ENCODE data around the gene ELMO1.

ELMO1 gene

GRCh38 chr7:36871355-36871738 lies 577.3 kb downstream of the ELMO1 start:
- DNase-seq (ENCODE audit: low read depth): no peak

DNA sequence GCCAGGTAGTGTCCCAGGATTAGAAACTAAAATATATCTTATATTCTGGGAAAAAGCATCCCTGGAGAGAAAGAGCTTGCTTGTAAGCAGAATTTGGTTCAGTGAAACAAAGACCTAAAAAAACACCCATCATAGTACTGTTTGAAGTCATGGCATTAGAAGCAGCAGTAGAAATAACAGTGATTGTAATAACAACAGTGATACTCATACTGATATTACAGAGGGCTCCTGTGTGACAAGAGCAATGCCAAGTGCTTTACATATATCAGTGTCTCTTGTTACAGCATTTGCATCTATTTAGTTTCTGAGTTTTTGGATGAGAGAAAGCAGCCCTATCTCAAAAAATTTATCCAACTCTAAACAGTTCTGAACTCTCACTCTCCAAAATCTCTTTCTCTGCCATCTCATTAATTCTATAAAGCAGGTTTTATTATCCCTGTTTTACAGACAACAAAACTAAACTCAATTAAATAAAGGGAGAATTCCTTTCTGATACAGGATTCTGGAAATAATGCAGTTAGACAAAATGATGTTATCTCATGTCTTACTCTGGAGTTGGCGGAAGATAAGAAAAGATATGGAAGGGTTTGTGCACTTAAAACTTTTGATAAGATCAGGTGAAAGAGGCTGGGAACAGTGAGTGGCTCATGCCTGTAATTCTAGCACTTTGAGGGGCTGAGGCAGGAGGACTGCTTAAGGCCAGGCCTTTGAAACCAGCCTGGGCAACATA lies 577.9 kb downstream of the ELMO1 start:
- DNase-seq (ENCODE audit: low read depth): no peak

- DNase-seq (ENCODE audit: low read depth): no peak
These were observed 579.8 kb downstream of the ELMO1 start for GRCh38 chr7:36868727-36869411.

- DNase-seq (ENCODE audit: low read depth): no peak
These were observed 583.6 kb downstream of the ELMO1 start for GRCh38 chr7:36865019-36865418.

DNA sequence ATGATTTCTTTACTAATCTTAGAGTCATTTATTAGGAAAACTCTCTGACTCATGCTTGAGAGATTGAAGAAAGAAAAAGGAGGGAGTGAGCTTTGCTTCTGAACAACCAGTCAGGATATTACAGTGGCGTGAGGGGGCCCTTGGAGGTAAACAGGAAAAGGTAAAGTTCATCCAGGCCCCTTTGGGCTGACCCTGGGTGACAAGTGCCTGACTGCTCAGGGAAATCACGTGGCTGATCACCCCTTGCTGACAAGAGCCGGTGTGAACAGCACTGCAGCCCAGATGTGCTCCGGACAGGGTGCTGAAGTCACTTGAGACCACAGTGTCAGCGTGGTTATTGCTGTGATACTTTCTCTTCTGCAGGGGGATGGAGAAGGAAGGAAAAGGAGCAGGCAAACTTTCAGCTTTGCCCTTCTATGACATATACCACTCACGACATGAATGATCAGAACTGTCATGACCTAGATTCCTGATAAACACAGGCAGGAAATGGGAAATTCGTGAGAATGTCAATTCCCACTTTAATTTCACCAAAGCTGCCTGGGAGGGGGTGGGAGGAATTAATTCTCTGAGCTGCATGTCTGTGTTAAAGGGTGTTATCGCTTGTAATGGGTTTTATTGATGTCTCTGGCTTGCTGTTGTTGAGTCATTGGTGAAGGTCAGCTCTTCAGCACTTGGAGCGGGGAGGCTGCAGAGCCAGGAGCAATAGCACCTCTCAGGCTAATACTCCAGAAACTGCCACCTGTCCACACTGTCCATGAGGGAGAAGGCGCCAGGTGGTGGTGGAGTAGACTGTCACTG lies 584.6 kb downstream of the ELMO1 start:
- DNase-seq (ENCODE audit: low read depth): no peak

GRCh38 chr7:36862771-36863261 lies 585.8 kb downstream of the ELMO1 start:
- DNase-seq (ENCODE audit: low read depth): no peak

DNA sequence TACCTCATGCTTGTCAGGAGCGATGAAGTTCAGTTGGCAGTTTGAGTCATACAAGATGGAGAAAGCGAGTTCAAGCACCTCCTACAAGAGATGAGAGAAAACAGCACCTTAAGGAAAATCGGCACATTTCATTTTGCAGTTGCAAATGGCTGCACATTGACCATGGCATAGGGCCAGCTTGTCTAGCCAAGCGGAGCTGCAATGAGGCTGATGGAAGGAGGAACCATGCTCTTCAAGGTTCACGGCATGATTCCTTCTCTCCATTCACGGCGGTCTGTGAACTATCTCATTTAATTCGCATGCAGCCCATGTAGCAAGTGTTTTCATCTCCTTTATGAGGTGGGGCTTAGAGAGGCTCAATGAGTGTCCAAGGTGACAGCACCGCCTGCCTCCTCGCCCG lies 587.0 kb downstream of the ELMO1 start:
- no peak for DNase-seq (ENCODE audit: low read depth)

- DNase-seq (ENCODE audit: low read depth): no peak
These were observed 588.0 kb downstream of the ELMO1 start for GRCh38 chr7:36860681-36861080.

GRCh38 chr7:36855330-36855729 lies 593.3 kb downstream of the ELMO1 start:
- no peak for DNase-seq (ENCODE audit: low read depth)

DNA sequence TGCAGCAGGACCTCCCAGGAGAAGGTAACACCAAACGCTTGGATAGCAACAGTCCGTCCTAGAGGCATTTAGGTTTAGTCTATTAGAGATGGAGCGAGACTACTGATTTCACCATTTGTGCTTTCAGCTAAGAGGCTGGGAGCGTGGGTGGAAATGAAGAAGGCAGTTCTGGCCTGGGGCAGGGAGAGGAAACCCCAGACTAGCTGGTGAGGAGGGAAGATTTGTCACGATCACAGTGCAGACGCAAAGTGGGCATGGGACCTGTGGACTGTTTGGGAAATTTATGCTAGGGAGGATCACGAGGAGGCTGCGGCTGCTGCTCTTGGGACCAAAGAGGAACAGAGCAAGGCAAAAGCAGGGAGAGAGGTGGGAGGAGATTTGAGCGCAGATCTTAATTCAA lies 594.0 kb downstream of the ELMO1 start:
- no peak for DNase-seq (ENCODE audit: low read depth)

GRCh38 chr7:36852931-36853330 lies 595.7 kb downstream of the ELMO1 start:
- DNase-seq (ENCODE audit: low read depth): no peak

- no peak for DNase-seq (ENCODE audit: low read depth)
These were observed 596.6 kb downstream of the ELMO1 start for GRCh38 chr7:36852017-36852416.

DNA sequence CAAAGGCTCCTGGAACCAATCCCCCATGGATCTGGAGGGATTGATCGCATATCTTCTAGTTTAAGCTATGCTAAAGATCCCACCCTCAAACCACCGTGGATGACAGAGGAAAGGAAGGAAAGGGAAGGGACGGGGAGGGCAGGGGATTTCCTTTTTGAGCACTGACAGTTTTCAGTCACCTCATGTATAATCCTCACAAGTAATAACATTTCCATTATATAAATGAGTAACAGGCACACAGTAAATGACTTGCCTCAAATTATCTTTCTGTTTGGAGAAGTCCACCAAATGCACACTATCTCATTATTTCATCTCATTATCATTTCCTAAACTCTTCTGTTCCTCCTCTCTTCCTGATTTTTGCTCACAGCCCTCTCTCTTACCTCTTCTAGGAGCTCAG lies 597.3 kb downstream of the ELMO1 start:
- no peak for DNase-seq (ENCODE audit: low read depth)

DNA sequence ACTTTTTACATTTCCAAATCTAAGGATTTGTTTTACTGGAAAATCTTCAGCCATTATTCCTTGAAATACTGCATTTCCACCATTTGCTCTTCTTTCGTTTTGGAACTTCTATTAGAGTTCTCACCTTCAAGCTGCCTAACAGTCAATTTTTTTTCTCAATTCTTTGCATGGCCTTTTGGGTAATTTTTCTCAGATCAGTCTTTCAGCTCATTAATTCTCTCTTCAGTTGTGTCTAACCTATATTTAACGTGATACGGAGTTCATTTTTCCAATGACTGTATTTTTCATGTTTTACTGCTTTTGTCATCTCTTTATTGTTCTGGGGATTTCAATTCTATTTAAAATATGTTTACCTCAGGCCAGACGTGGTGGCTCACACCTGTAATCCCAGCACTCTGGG lies 600.7 kb downstream of the ELMO1 start:
- no peak for DNase-seq (ENCODE audit: low read depth)

GRCh38 chr7:36844374-36844773 lies 604.3 kb downstream of the ELMO1 start:
- no peak for DNase-seq (ENCODE audit: low read depth)

GRCh38 chr7:36840904-36841303 lies 607.8 kb downstream of the ELMO1 start:
- DNase-seq (ENCODE audit: low read depth): no peak

GRCh38 chr7:36838616-36839225 lies 609.9 kb downstream of the ELMO1 start:
- no peak for DNase-seq (ENCODE audit: low read depth)

DNA sequence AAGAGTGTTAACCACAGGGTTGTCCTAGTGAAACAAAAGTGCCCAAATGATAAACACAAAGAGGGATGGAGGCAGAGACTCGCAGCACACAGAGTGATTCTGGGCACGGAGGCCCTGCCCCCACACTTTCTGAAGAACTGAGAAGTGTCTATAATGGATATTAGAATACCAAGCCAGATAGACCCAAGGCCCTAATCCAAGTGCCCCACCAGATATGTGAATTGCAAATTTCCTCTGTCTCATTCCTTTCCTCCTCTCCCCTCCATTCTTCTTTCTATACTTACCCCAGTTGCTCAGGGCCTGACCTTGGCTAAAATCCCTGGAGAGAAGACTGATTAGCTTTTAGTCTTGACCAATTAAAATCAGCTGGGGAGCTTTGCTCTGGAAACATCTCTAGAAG lies 617.6 kb downstream of the ELMO1 start:
- DNase-seq (ENCODE audit: low read depth): no peak

GRCh38 chr7:36827726-36828703 lies 620.6 kb downstream of the ELMO1 start:
- DNase-seq (ENCODE audit: low read depth): no peak

GRCh38 chr7:36825501-36825900 lies 623.2 kb downstream of the ELMO1 start:
- DNase-seq (ENCODE audit: low read depth): no peak

DNA sequence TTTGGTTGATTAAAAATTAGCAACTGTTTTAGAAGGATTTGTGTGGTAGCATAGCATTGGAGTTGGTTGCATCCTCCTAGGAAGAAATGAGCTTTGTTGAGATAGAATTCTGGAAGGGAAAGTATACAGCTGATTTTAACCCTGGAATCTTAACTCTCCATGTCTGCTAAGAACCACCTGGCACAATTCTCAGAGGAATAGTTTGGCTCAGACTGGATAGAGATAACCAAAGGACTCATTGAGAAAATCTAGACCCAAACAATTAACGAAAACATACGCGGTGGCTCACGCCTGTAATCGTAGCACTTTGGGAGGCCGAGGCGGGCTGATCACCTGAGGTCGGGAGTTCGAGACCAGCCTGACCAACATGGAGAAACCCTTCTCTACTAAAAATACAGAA lies 625.3 kb downstream of the ELMO1 start:
- DNase-seq (ENCODE audit: low read depth): no peak

Data from HS-5 (cell line).